HepG2 (cell line): ENCODE data around the gene C16orf95. TPM values are rescaled to one million over a fixed set of nuclear protein-coding genes. Genes with fewer than 3 reads are reported as not detected.
A peak's percentile ranks its signal among the peaks of the same experiment; 100 is the strongest.

Source experiments
- HNF1A ChIP-seq, 2 experiments: sonication (generic) in 1 of 2; formaldehyde crosslinking in 1 of 2; IDR thresholded peaks; 2 replicates each; pipeline versions ENCODE4 v1.4.0 to v1.6.1; 2016 to 2020; ENCODE audit warnings: borderline replicate concordance in 1 of 2, low read depth in 1 of 2, mild to moderate bottlenecking in 1 of 2, missing genetic modification reagents in 1 of 2
- HOXA3 ChIP-seq: sonication (generic); formaldehyde crosslinking; IDR thresholded peaks from 2 replicates; pipeline ENCODE4 v1.5.0; 2020; ENCODE audit warnings: missing genetic modification reagents
- IKZF5 ChIP-seq: IDR thresholded peaks from 2 replicates; pipeline ENCODE4 v1.6.1; 2018; ENCODE audit warnings: missing genetic modification reagents, mild to moderate bottlenecking, missing compliant biosample characterization
- KAT8 ChIP-seq: IDR thresholded peaks from 2 replicates; pipeline ENCODE4 v1.6.1; 2016; ENCODE audit warnings: missing genetic modification reagents, missing compliant biosample characterization
- KLF15 ChIP-seq: sonication (generic); formaldehyde crosslinking; IDR thresholded peaks from 2 replicates; pipeline ENCODE4 v1.8.1; 2023; ENCODE audit warnings: borderline replicate concordance, mild to moderate bottlenecking, inconsistent platforms, missing genetic modification reagents, mixed read lengths
- NR0B2 ChIP-seq: sonication (generic); formaldehyde crosslinking; IDR thresholded peaks from 2 replicates; pipeline ENCODE4 v1.4.0; 2020; ENCODE audit warnings: mild to moderate bottlenecking, missing genetic modification reagents
- TEAD2 ChIP-seq: sonication (generic); formaldehyde crosslinking; IDR thresholded peaks from 2 replicates; pipeline ENCODE4 v1.9.0; 2021; ENCODE audit warnings: missing genetic modification reagents
- ZBTB40 ChIP-seq, 2 experiments: fragments of 450-650 bp in 1 of 2; sonication (generic) in 1 of 2; formaldehyde crosslinking in 1 of 2; IDR thresholded peaks; 2 replicates each; pipeline versions ENCODE4 v1.6.1 to v1.8.0; 2016 to 2022; ENCODE audit warnings: antibody characterized with exemption in 1 of 2, mild to moderate bottlenecking in 1 of 2, missing genetic modification reagents in 1 of 2
- ZNF337 ChIP-seq: sonication (generic); formaldehyde crosslinking; IDR thresholded peaks from 2 replicates; pipeline ENCODE4 v1.5.1; 2020; ENCODE audit warnings: missing genetic modification reagents, low read depth, mild to moderate bottlenecking, borderline replicate concordance
- ZNF614 ChIP-seq: IDR thresholded peaks from 2 replicates; pipeline ENCODE4 v1.6.1; 2018; ENCODE audit warnings: missing biosample characterization, missing genetic modification reagents, inconsistent platforms, borderline replicate concordance
- ZSCAN12 ChIP-seq: sonication (generic); formaldehyde crosslinking; IDR thresholded peaks from 2 replicates; pipeline ENCODE4 v1.9.0; 2021; ENCODE audit warnings: mild to moderate bottlenecking, missing genetic modification reagents
- ZSCAN30 ChIP-seq: sonication (generic); formaldehyde crosslinking; IDR thresholded peaks from 2 replicates; pipeline ENCODE4 v1.5.0; 2020; ENCODE audit warnings: mild to moderate bottlenecking, missing genetic modification reagents
- polyA plus RNA-seq, 8 experiments: library from polyadenylated mRNA; depleted of rRNA in 3 of 8; stranded (reverse) in 7 of 8; unstranded in 1 of 8; fragments of >200 nt; fragmentation: Illumina TruSeq in 4 of 8; extraction: Trizol in 4 of 8; gene quantifications; 2 replicates each; pipeline versions ENCODE4 v1.2.1 to v1.2.3, GENCODE V29; 2011 to 2016; ENCODE audit warnings: low read depth in 4 of 8, missing spikeins in 1 of 8, mixed read lengths in 1 of 8; ENCODE audit not compliant: insufficient read depth in 1 of 8
- total RNA-seq, 5 experiments: library from RNA; depleted of rRNA; stranded (reverse); fragments of >200 nt; fragmentation: Illumina TruSeq; extraction: Trizol; gene quantifications; 2 replicates each; pipeline ENCODE4 v1.2.3, GENCODE V29; 2016; ENCODE audit warnings: low read depth in 1 of 5

The C16orf95 gene
- total and polyA plus RNA-seq, 2 of the 13 experiments (the other 11 are each of a cell fraction or from before 2014, with no cell fraction given), result 2.8 to 8.6 TPM

GRCh38 chr16:87317750-87318644 is 805 bp upstream of the C16orf95 start (continued):
- TF ChIP-seq ZNF337 (CRISPR knock-in tag) (no peak), ZBTB40 (IDR thresholded peaks at IDR 0.05) (no peak), ZBTB40 (CRISPR knock-in tag; IDR thresholded peaks at IDR 0.05) (no peak), HNF1A (IDR thresholded peaks at IDR 0.05; ENCODE audit: low read depth) (no peak), HNF1A (CRISPR knock-in tag; IDR thresholded peaks at IDR 0.05; ENCODE audit: borderline replicate concordance) (no peak), IKZF5 (CRISPR knock-in tag) (no peak), HOXA3 (CRISPR knock-in tag) (no peak; the same call in 1 of the 2 replicates), ZSCAN30 (CRISPR knock-in tag) (no peak), KAT8 (CRISPR knock-in tag) (0 out of 2 replicates have a peak, but pooled peaks have one; percentile 0), NR0B2 (no peak), ZSCAN12 (CRISPR knock-in tag) (no peak), ZNF614 (CRISPR knock-in tag) (no peak), TEAD2 (no peak), KLF15 (CRISPR knock-in tag) (no peak)
